Panc1 (cell line): ENCODE data around the gene DBH. TPM values are rescaled to one million over a fixed set of nuclear protein-coding genes. Genes with fewer than 3 reads are reported as not detected.

ENCODE experiments used
- ATAC-seq: fragments of 200-7000 bp; cut with Tn5 transposase; 2 replicates; pipeline ENCODE4 v1.9.1; 2020; ENCODE audit warnings: mild to moderate bottlenecking, moderate library complexity
- BruUV-seq: library from RNA; stranded (reverse); fragments of 400-500 nt; replicated peaks from 2 replicates; lab custom pipeline; 2021; lab: Mats Ljungman, UMichigan
- CTCF ChIA-PET: fragments of 300-600 bp; sonication (Branson Sonifier 250); formaldehyde crosslinking; loops from one replicate; lab custom pipeline; 2022; ENCODE audit warnings: antibody characterized with exemption; lab: Charles Lee
- POLR2A ChIA-PET: fragments of 300-600 bp; sonication (Branson Sonifier 250); formaldehyde crosslinking; loops from one replicate; lab custom pipeline; 2022; ENCODE audit warnings: antibody characterized with exemption; lab: Charles Lee
- DNase-seq: peaks from one replicate; pipeline ENCODE4 v3.0.0-alpha.2; 2010; ENCODE audit warnings: low read depth, low spot score
- H3K27ac ChIP-seq: 2 replicates; pipeline ENCODE4 v1.5.1; 2011; ENCODE audit warnings: mild to moderate bottlenecking, low read length, inconsistent platforms
- H3K27me3 ChIP-seq: fragments of 200-500 bp; sonication (Bioruptor generic); 2 replicates; pipeline ENCODE4 v1.6.0; 2014; ENCODE audit warnings: low read length, inconsistent platforms; ENCODE audit not compliant: control insufficient read depth, insufficient read depth
- H3K36me3 ChIP-seq: fragments of 200-500 bp; sonication (Bioruptor generic); 2 replicates; pipeline ENCODE4 v1.5.1; 2014; ENCODE audit warnings: inconsistent platforms, mild to moderate bottlenecking, low read length, moderate library complexity; ENCODE audit not compliant: control insufficient read depth, insufficient read depth
- H3K4me1 ChIP-seq: 2 replicates; pipeline ENCODE4 v1.5.1; 2011; ENCODE audit warnings: inconsistent platforms, mild to moderate bottlenecking, low read length, moderate library complexity; ENCODE audit not compliant: control insufficient read depth, insufficient read depth
- H3K4me3 ChIP-seq, 2 experiments: 2 replicates each; pipeline ENCODE4 v1.5.1; 2011 to 2012; ENCODE audit warnings: low read depth in 2 of 2, low read length in 2 of 2, mild to moderate bottlenecking in 2 of 2, inconsistent platforms in 1 of 2, moderate library complexity in 1 of 2
- H3K9me3 ChIP-seq: fragments of 200-500 bp; sonication (Bioruptor generic); 2 replicates; pipeline ENCODE4 v1.5.1; 2014; ENCODE audit warnings: low read depth, mild to moderate bottlenecking, inconsistent platforms, low read length, moderate library complexity; ENCODE audit not compliant: control insufficient read depth, insufficient read depth
- POLR2AphosphoS5 ChIP-seq: IDR thresholded peaks from 2 replicates; pipeline ENCODE4 v1.6.1; 2012; ENCODE audit warnings: mild to moderate bottlenecking, low read depth, low read length, moderate library complexity
- SIN3A ChIP-seq: IDR thresholded peaks from 2 replicates; pipeline ENCODE4 v1.6.1; 2012; ENCODE audit warnings: low read depth, mild to moderate bottlenecking, low read length, moderate library complexity, borderline replicate concordance; ENCODE audit not compliant: insufficient read depth
- TCF7L2 ChIP-seq: IDR thresholded peaks from 2 replicates; pipeline ENCODE4 v1.6.1; 2011; ENCODE audit warnings: mild to moderate bottlenecking, low read depth, low read length, inconsistent platforms
- in situ Hi-C: cut with HindIII; loops from 2 replicates; pipeline ENCODE4 v1.10.0; 2016; ENCODE audit warnings: low sequenced_read_pairs, low pct_unique_long_range_greater_than_20kb
- intact Hi-C: fragments of 100-400 bp; cut with micrococcal nuclease; formaldehyde crosslinking; loops from one replicate; pipeline ENCODE4 v1.10.0; 2022; ENCODE audit not compliant: unreplicated experiment
- total RNA-seq: library from RNA; stranded (reverse); gene quantifications from one replicate; pipeline ENCODE4 v1.2.1, GENCODE V29; 2021; ENCODE audit not compliant: unreplicated experiment
- TF ChIP-seq, protein P1 (sequence below): fragments of 450-650 bp; IDR thresholded peaks from 2 replicates; pipeline ENCODE4 v1.5.1; 2017; ENCODE audit warnings: mild to moderate bottlenecking
- TF ChIP-seq, protein P2 (sequence below), 2 experiments: IDR thresholded peaks; 2 replicates each; pipeline ENCODE4 v1.6.1; 2011 to 2012; ENCODE audit warnings: low read depth in 2 of 2, control low read depth in 1 of 2, low read length in 1 of 2, mild to moderate bottlenecking in 1 of 2, moderate library complexity in 1 of 2; ENCODE audit not compliant: insufficient read depth in 1 of 2

DBH gene
- total RNA-seq, 1 experiment from 2014 or later = not detected

DNA sequence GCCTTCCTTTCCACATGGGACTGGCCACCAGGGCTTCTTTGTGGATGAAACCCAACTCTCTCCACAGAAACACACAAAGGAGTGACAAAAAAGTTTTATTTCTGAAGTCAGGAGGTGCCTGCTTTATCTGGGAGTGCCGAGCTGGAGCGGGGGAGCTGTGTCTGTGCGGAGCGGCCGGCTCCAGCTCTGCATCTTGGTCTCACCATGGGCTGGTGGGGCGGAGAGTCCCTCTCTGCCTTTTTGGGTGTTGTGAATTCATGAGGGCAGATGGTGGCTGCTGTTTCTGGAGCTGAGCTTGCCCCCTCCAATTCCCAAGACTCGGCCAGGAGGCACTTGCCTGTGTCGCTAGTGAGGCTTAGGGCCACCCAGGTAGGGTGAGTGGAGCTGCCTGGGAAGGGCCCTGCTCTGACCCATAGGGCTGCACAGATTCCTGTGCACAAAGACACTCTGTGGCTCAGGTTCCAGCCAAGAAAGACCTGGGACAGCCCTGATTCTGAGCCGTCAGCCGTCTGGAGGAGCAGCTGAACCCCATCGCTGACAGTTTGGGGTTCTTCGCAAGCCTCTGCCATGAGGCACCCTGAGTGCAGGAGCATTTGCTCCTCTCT lies 1.4 kb downstream of the DBH start:
- Histone ChIP-seq H3K27me3 (no peaks in the 10 kb centered on the region), H3K36me3 (no peaks in the 10 kb centered on the region), H3K4me3 (peak overlapping the region in 1 of 2 experiments; percentile 1; a peak in 1 of 4 replicates), H3K27ac (no peak overlapping the region), H3K9me3 (no peaks in the 10 kb centered on the region), H3K4me1 (no peaks in the 10 kb centered on the region)
- DNase-seq (no peak), ATAC-seq (no peak)
- no TSS peak for BruUV-seq
- ChIA-PET CTCF (no interaction called here), POLR2A (no interaction called here)
- TF ChIP-seq SIN3A (no peak), POLR2AphosphoS5 (no peak), TCF7L2 (no peak)
- in situ Hi-C loops (no loop called here), intact Hi-C loops (no loop called here)

DNA sequence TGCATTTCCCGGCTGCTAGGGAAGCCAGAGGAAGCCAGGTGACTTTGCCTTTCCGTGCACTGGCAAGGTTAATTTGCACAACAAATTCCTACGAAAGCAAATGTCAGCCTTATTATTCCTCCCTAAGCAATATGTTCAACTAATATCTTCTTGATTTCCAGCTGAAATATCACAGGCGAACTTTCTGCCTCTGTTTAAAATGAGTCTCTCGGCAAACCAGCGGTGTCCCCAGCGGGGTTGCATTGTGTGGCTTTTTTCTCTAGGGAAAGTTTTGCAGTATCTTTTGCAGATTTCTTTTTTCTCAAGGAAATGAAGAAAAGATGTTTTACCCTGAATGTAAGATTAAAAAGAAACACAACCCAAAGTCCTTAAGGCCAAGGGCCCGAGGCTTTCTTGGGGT lies 1.9 kb downstream of the DBH start:
- CTCF ChIA-PET = no interaction called here
- ATAC-seq (no peak), DNase-seq (no peak)
- POLR2A ChIA-PET = no interaction called here
- intact Hi-C loops = no loop called here
- TF ChIP-seq, protein P1, sequence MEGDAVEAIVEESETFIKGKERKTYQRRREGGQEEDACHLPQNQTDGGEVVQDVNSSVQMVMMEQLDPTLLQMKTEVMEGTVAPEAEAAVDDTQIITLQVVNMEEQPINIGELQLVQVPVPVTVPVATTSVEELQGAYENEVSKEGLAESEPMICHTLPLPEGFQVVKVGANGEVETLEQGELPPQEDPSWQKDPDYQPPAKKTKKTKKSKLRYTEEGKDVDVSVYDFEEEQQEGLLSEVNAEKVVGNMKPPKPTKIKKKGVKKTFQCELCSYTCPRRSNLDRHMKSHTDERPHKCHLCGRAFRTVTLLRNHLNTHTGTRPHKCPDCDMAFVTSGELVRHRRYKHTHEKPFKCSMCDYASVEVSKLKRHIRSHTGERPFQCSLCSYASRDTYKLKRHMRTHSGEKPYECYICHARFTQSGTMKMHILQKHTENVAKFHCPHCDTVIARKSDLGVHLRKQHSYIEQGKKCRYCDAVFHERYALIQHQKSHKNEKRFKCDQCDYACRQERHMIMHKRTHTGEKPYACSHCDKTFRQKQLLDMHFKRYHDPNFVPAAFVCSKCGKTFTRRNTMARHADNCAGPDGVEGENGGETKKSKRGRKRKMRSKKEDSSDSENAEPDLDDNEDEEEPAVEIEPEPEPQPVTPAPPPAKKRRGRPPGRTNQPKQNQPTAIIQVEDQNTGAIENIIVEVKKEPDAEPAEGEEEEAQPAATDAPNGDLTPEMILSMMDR = no peak
- TF ChIP-seq TCF7L2 (no peak), SIN3A (no peak), POLR2AphosphoS5 (no peak)
- TF ChIP-seq, protein P2, sequence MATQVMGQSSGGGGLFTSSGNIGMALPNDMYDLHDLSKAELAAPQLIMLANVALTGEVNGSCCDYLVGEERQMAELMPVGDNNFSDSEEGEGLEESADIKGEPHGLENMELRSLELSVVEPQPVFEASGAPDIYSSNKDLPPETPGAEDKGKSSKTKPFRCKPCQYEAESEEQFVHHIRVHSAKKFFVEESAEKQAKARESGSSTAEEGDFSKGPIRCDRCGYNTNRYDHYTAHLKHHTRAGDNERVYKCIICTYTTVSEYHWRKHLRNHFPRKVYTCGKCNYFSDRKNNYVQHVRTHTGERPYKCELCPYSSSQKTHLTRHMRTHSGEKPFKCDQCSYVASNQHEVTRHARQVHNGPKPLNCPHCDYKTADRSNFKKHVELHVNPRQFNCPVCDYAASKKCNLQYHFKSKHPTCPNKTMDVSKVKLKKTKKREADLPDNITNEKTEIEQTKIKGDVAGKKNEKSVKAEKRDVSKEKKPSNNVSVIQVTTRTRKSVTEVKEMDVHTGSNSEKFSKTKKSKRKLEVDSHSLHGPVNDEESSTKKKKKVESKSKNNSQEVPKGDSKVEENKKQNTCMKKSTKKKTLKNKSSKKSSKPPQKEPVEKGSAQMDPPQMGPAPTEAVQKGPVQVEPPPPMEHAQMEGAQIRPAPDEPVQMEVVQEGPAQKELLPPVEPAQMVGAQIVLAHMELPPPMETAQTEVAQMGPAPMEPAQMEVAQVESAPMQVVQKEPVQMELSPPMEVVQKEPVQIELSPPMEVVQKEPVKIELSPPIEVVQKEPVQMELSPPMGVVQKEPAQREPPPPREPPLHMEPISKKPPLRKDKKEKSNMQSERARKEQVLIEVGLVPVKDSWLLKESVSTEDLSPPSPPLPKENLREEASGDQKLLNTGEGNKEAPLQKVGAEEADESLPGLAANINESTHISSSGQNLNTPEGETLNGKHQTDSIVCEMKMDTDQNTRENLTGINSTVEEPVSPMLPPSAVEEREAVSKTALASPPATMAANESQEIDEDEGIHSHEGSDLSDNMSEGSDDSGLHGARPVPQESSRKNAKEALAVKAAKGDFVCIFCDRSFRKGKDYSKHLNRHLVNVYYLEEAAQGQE (IDR thresholded peaks at IDR 0.05; ENCODE audit: insufficient read depth in 1 of 2, low read depth in 2 of 2, low read length in 1 of 2) = no peak
- Histone ChIP-seq H3K4me1 (no peaks in the 10 kb centered on the region), H3K27me3 (no peaks in the 10 kb centered on the region), H3K4me3 (peak overlapping the region in 1 of 2 experiments; percentile 1; a peak in 1 of 4 replicates), H3K27ac (no peak overlapping the region), H3K36me3 (no peaks in the 10 kb centered on the region), H3K9me3 (no peaks in the 10 kb centered on the region)
- in situ Hi-C loops = no loop called here
- BruUV-seq = no TSS peak

DNA sequence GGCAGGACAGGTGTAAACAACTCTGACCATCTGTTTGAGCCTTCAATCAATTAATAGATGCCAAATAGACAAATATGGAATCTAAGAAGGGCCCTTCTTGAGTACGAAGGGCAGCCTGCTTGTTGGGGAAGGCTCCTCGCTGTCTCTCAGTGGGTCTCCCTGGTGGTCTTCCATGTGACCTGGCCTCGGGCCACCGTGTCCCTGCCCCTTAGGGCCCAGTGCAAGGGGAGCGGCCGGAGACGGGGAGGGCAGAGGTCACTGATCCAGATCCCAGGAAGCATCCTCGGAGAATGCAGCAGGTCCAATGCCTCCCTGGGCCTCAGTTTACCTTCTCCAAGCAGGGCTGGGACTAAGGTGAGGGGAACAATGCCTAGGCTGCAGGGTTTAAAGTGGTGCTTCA lies 2.5 kb downstream of the DBH start:
- ChIA-PET CTCF (no interaction called here), POLR2A (no interaction called here)
- ATAC-seq (no peak), DNase-seq (no peak)
- BruUV-seq = no TSS peak
- H3K27ac ChIP-seq = no peak overlapping the region
- no peaks in the 10 kb centered on the region for H3K27me3 ChIP-seq
- no peaks in the 10 kb centered on the region for H3K9me3 ChIP-seq
- H3K4me1 ChIP-seq = no peaks in the 10 kb centered on the region
- TF ChIP-seq TCF7L2 = no peak
- no peaks in the 10 kb centered on the region for H3K36me3 ChIP-seq
- intact Hi-C loops (no loop called here), in situ Hi-C loops (no loop called here)
- no peak overlapping the region; a peak in 1 of 4 replicates for H3K4me3 ChIP-seq
